Right forelimb (tissue), 1 donor: ENCODE measurements around the gene TIMM29.

Experiments used
- DNase-seq: peaks from one replicate; pipeline ENCODE4 v3.0.0-alpha.2; 2018

The TIMM29 gene

GRCh38 chr19:10928563-10929401 is at the start of gene TIMM29, which contains the start of gene YIPF2:
Gene TIMM29, plus strand, starts transcription at chr19:10928811. Its CDS starts 12 bp downstream, at chr19:10928823.
Gene YIPF2, minus strand, starts transcription at chr19:10928639. Its CDS starts 229 bp downstream, at chr19:10928410.
- DNase-seq, result peak; percentile 94

GRCh38 chr19:10881403-10882107 is 47.1 kb upstream of the TIMM29 start:
- no peak for DNase-seq

- no peak for DNase-seq
Measured at GRCh38 chr19:10882108-10882457, 46.5 kb upstream of the TIMM29 start.

- DNase-seq, result no peak
Measured at GRCh38 chr19:10884274-10884673, 44.3 kb upstream of the TIMM29 start.

- no peak for DNase-seq
Measured at GRCh38 chr19:10885201-10886169, 43.1 kb upstream of the TIMM29 start.

GRCh38 chr19:10887616-10888367 is 40.8 kb upstream of the TIMM29 start:
- DNase-seq, result no peak

- DNase-seq, result no peak
Measured at GRCh38 chr19:10888421-10888866, 40.2 kb upstream of the TIMM29 start.

GRCh38 chr19:10889880-10890279 is 38.7 kb upstream of the TIMM29 start:
- DNase-seq, result no peak

GRCh38 chr19:10891405-10892086 is 37.1 kb upstream of the TIMM29 start:
- DNase-seq, result no peak

GRCh38 chr19:10892256-10892655 is 36.4 kb upstream of the TIMM29 start:
- no peak for DNase-seq

- DNase-seq, result no peak
Measured at GRCh38 chr19:10894911-10895213, 33.7 kb upstream of the TIMM29 start.

- DNase-seq, result no peak
Measured at GRCh38 chr19:10895363-10895762, 33.2 kb upstream of the TIMM29 start.

GRCh38 chr19:10895920-10896319 is 32.7 kb upstream of the TIMM29 start:
- no peak for DNase-seq

- DNase-seq, result no peak
Measured at GRCh38 chr19:10896851-10897526, 31.6 kb upstream of the TIMM29 start.

GRCh38 chr19:10898633-10899032 is 30.0 kb upstream of the TIMM29 start:
- no peak for DNase-seq

GRCh38 chr19:10899151-10899653 is 29.4 kb upstream of the TIMM29 start:
- no peak for DNase-seq

- DNase-seq, result no peak
Measured at GRCh38 chr19:10907925-10908324, 20.7 kb upstream of the TIMM29 start.

GRCh38 chr19:10908380-10908960 is 20.1 kb upstream of the TIMM29 start:
- DNase-seq, result no peak

- no peak for DNase-seq
Measured at GRCh38 chr19:10911579-10912363, 16.8 kb upstream of the TIMM29 start.

- no peak for DNase-seq
Measured at GRCh38 chr19:10912619-10913018, 16.0 kb upstream of the TIMM29 start.
